Measurements from ENCODE around the gene RIMBP2.

- TF ChIP-seq CTCF (IDR thresholded peaks at IDR 0.05) (no peak), ZFX (IDR thresholded peaks at IDR 0.05; ENCODE audit: borderline replicate concordance) (no peak)
These were observed 279.2 kb downstream of the RIMBP2 start for GRCh38 chr12:130436741-130437501.
